C4-2B (cell line): Measurements from ENCODE around the gene CENPM.

Experiments
- H3K27ac ChIP-seq: fragments of 450-650 bp; 2 replicates; pipeline ENCODE4 v1.5.1; 2017
- CTCF ChIP-seq: fragments of 450-650 bp; conservative IDR thresholded peaks from 2 replicates; pipeline ENCODE4 v1.5.1; 2017; ENCODE audit warnings: mild to moderate bottlenecking
- ZFX ChIP-seq: fragments of 450-650 bp; IDR thresholded peaks from 2 replicates; pipeline ENCODE4 v1.6.1; 2017

CENPM gene

GRCh38 chr22:41928593-41929417 is 18.1 kb downstream of the CENPM start:
- no peak overlapping the region for H3K27ac ChIP-seq
- TF ChIP-seq ZFX (no peak), CTCF (no peak)

- no peak overlapping the region for H3K27ac ChIP-seq
- no peak for TF ChIP-seq ZFX
- TF ChIP-seq CTCF: no peak
Observed at GRCh38 chr22:41927813-41928212, 19.1 kb downstream of the CENPM start.

GRCh38 chr22:41925783-41926460 is 21.0 kb downstream of the CENPM start:
- H3K27ac ChIP-seq: no peak overlapping the region
- no peak for TF ChIP-seq ZFX
- peak; percentile 94 for TF ChIP-seq CTCF

- TF ChIP-seq CTCF: no peak
- TF ChIP-seq ZFX: no peak
- H3K27ac ChIP-seq: no peak overlapping the region
Observed at GRCh38 chr22:41923595-41924276, 23.2 kb downstream of the CENPM start.

GRCh38 chr22:41922940-41923594 is 23.9 kb downstream of the CENPM start:
- no peak overlapping the region for H3K27ac ChIP-seq
- no peak for TF ChIP-seq ZFX
- no peak for TF ChIP-seq CTCF

GRCh38 chr22:41922328-41922727 is 24.6 kb downstream of the CENPM start:
- no peak for TF ChIP-seq ZFX
- H3K27ac ChIP-seq: no peak overlapping the region

- TF ChIP-seq CTCF: no peak
- no peak for TF ChIP-seq ZFX
Observed at GRCh38 chr22:41920271-41920976, 26.5 kb downstream of the CENPM start.

More at GRCh38 chr22:41920271-41920976, 26.5 kb downstream of the CENPM start:
- no peak overlapping the region for H3K27ac ChIP-seq
